HEK293 (cell line): ENCODE data around the gene ALG6.
A peak's percentile ranks its signal among the peaks of the same experiment; 100 is the strongest.

Experiments used
- BCL11A ChIP-seq: fragments of 450-650 bp; formaldehyde crosslinking; IDR thresholded peaks from 2 replicates; pipeline ENCODE4 v1.5.1; 2016; ENCODE audit warnings: low read depth, missing biosample characterization, missing genetic modification characterization
- BCL11B ChIP-seq: fragments of 450-650 bp; formaldehyde crosslinking; IDR thresholded peaks from 2 replicates; pipeline ENCODE4 v1.5.1; 2016; ENCODE audit warnings: low read depth, missing biosample characterization, missing genetic modification characterization
- HOXD13 ChIP-seq: sonication (generic); formaldehyde crosslinking; IDR thresholded peaks from 2 replicates; pipeline ENCODE4 v1.8.0; 2022; ENCODE audit warnings: missing genetic modification reagents, borderline replicate concordance
- KLF16 ChIP-seq: fragments of 450-650 bp; formaldehyde crosslinking; IDR thresholded peaks from 2 replicates; pipeline ENCODE4 v1.5.1; 2017; ENCODE audit warnings: missing biosample characterization, missing genetic modification characterization
- MEIS1 ChIP-seq: sonication (generic); formaldehyde crosslinking; IDR thresholded peaks from 2 replicates; pipeline ENCODE4 v1.8.1; 2022; ENCODE audit warnings: missing genetic modification reagents, mild to moderate bottlenecking, borderline replicate concordance
- OSR2 ChIP-seq: fragments of 450-650 bp; formaldehyde crosslinking; IDR thresholded peaks from 2 replicates; pipeline ENCODE4 v1.5.1; 2016; ENCODE audit warnings: missing biosample characterization, missing genetic modification characterization
- SCRT1 ChIP-seq: fragments of 450-650 bp; formaldehyde crosslinking; IDR thresholded peaks from 2 replicates; pipeline ENCODE4 v1.5.1; 2016; ENCODE audit warnings: missing biosample characterization, missing genetic modification characterization, borderline replicate concordance
- ZBTB21 ChIP-seq: fragments of 450-650 bp; formaldehyde crosslinking; IDR thresholded peaks from 2 replicates; pipeline ENCODE4 v1.5.1; 2017; ENCODE audit warnings: missing biosample characterization, missing genetic modification characterization
- ZFHX2 ChIP-seq: fragments of 450-650 bp; formaldehyde crosslinking; conservative IDR thresholded peaks from 2 replicates; pipeline ENCODE4 v1.5.1; 2016; ENCODE audit warnings: missing biosample characterization, missing genetic modification characterization
- ZNF133 ChIP-seq: fragments of 450-650 bp; formaldehyde crosslinking; IDR thresholded peaks from 2 replicates; pipeline ENCODE4 v1.5.1; 2016; ENCODE audit warnings: missing biosample characterization, missing genetic modification characterization
- ZNF140 ChIP-seq: fragments of 450-650 bp; formaldehyde crosslinking; IDR thresholded peaks from 2 replicates; pipeline ENCODE4 v1.5.1; 2016; ENCODE audit warnings: missing biosample characterization, missing genetic modification characterization
- ZNF202 ChIP-seq: fragments of 450-650 bp; formaldehyde crosslinking; IDR thresholded peaks from 2 replicates; pipeline ENCODE4 v1.5.1; 2016; ENCODE audit warnings: missing biosample characterization, missing genetic modification characterization, borderline replicate concordance
- ZNF221 ChIP-seq: fragments of 450-650 bp; formaldehyde crosslinking; IDR thresholded peaks from 2 replicates; pipeline ENCODE4 v1.5.1; 2017; ENCODE audit warnings: missing biosample characterization, missing genetic modification characterization, borderline replicate concordance
- ZNF23 ChIP-seq: fragments of 450-650 bp; formaldehyde crosslinking; IDR thresholded peaks from 2 replicates; pipeline ENCODE4 v1.5.1; 2016; ENCODE audit warnings: missing biosample characterization, missing genetic modification characterization, borderline replicate concordance
- ZNF239 ChIP-seq: fragments of 450-650 bp; formaldehyde crosslinking; IDR thresholded peaks from 2 replicates; pipeline ENCODE4 v1.5.1; 2016; ENCODE audit warnings: missing biosample characterization, missing genetic modification characterization
- ZNF24 ChIP-seq: fragments of 450-650 bp; formaldehyde crosslinking; IDR thresholded peaks from 2 replicates; pipeline ENCODE4 v1.5.1; 2016; ENCODE audit warnings: missing biosample characterization, missing genetic modification characterization
- ZNF514 ChIP-seq: fragments of 450-650 bp; formaldehyde crosslinking; IDR thresholded peaks from 2 replicates; pipeline ENCODE4 v1.5.1; 2016; ENCODE audit warnings: missing biosample characterization, missing genetic modification characterization
- ZNF549 ChIP-seq: fragments of 450-650 bp; IDR thresholded peaks from 2 replicates; pipeline ENCODE4 v1.5.1; 2018; ENCODE audit warnings: missing biosample characterization, missing genetic modification characterization, mild to moderate bottlenecking, inconsistent platforms, moderate library complexity
- ZNF558 ChIP-seq: fragments of 450-650 bp; formaldehyde crosslinking; IDR thresholded peaks from 2 replicates; pipeline ENCODE4 v1.5.1; 2016; ENCODE audit warnings: missing biosample characterization, missing genetic modification characterization
- ZNF560 ChIP-seq: fragments of 450-650 bp; formaldehyde crosslinking; IDR thresholded peaks from 2 replicates; pipeline ENCODE4 v1.5.1; 2017; ENCODE audit warnings: missing biosample characterization, missing genetic modification characterization, borderline replicate concordance
- ZNF654 ChIP-seq: fragments of 450-650 bp; formaldehyde crosslinking; IDR thresholded peaks from 2 replicates; pipeline ENCODE4 v1.5.1; 2016; ENCODE audit warnings: low read depth, missing biosample characterization, missing genetic modification characterization
- ZNF830 ChIP-seq: fragments of 450-650 bp; IDR thresholded peaks from 2 replicates; pipeline ENCODE4 v1.5.0; 2018; ENCODE audit warnings: missing biosample characterization, missing genetic modification characterization, low read depth, mild to moderate bottlenecking, moderate library complexity
- TF ChIP-seq, protein P1 (sequence below): fragments of 450-650 bp; IDR thresholded peaks from 2 replicates; pipeline ENCODE4 v1.5.1; 2018; ENCODE audit warnings: missing biosample characterization, mild to moderate bottlenecking, missing genetic modification characterization
- TF ChIP-seq, protein P2 (sequence below): fragments of 450-650 bp; IDR thresholded peaks from 2 replicates; pipeline ENCODE4 v1.5.1; 2018; ENCODE audit warnings: missing biosample characterization, missing genetic modification characterization
- TF ChIP-seq, protein P3 (sequence below): fragments of 450-650 bp; formaldehyde crosslinking; IDR thresholded peaks from 2 replicates; pipeline ENCODE4 v1.5.1; 2017; ENCODE audit warnings: missing biosample characterization, missing genetic modification characterization
- TF ChIP-seq, protein P4 (sequence below): fragments of 450-650 bp; formaldehyde crosslinking; IDR thresholded peaks from 2 replicates; pipeline ENCODE4 v1.5.1; 2016; ENCODE audit warnings: missing biosample characterization, missing genetic modification characterization
- TF ChIP-seq, protein P5 (sequence below): fragments of 450-650 bp; formaldehyde crosslinking; IDR thresholded peaks from 2 replicates; pipeline ENCODE4 v1.5.1; 2016; ENCODE audit warnings: missing biosample characterization, missing genetic modification characterization
- TF ChIP-seq, protein P6 (sequence below): fragments of 450-650 bp; formaldehyde crosslinking; IDR thresholded peaks from 2 replicates; pipeline ENCODE4 v1.5.1; 2016; ENCODE audit warnings: missing biosample characterization, missing genetic modification characterization

The ALG6 gene

DNA sequence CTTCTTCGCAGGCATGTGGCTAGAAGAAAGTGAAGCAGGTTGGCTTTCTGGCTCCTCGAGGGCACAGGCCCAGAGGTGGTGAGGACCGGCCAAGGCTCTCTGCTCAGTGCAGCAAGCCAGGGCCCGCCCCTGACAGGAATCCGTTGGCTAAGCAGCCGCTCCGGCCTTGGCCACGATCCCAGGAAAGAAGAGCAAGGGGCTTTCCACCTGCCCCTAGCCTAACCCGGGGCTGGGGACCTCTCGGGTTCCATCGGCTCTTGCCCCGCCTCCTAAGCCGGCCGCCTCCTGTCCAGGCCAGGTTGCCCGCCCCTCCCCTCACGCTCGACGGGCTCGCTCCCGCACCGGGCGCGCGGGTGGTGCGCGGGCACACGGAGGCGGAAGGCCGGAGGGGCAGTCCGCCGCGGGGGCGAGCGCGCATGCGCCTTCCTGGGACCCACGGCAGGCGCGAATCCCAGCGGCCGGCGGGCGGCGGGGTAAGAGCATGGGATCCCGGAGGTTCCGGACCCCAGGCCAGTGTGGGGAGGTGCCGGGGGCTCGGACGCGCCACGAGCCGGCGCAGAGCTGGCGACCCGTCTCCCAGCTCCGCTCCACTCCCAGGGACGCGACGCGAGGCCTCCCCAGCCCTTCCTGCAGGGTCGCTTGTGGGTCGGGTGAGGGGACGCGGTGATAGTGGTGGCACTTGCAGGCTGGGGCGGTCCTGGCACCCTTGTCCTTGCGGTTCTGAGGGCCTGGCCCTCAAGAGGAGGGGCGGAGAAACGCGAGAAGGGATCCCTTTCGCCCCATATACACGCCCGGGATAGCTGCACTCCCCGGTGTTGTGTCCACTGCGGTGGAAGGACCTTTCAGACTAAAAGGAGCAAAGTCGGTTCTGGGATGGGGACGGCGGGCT is at the start of gene ALG6 (continued):
- TF ChIP-seq KLF16 (tag by site-specific recombination) (peak; percentile 49; the same call in 1 of the 2 replicates), ZNF654 (tag by site-specific recombination) (no peak), ZNF239 (tag by site-specific recombination) (no peak), ZNF549 (tag by site-specific recombination) (no peak), ZNF133 (tag by site-specific recombination) (no peak; the same call in 1 of the 2 replicates), ZNF558 (tag by site-specific recombination) (no peak), BCL11A (no peak), OSR2 (tag by site-specific recombination) (no peak), SCRT1 (tag by site-specific recombination) (no peak), MEIS1 (CRISPR knock-in tag) (no peak), ZNF140 (tag by site-specific recombination) (no peak), ZNF202 (tag by site-specific recombination) (no peak), ZNF221 (tag by site-specific recombination) (no peak), ZNF830 (no peak), ZNF23 (tag by site-specific recombination) (no peak), ZNF560 (tag by site-specific recombination) (no peak), ZNF514 (tag by site-specific recombination) (no peak), HOXD13 (CRISPR knock-in tag) (no peak), BCL11B (tag by site-specific recombination) (no peak), ZBTB21 (tag by site-specific recombination) (no peak), ZNF24 (no peak; the same call in 1 of the 2 replicates), ZFHX2 (tag by site-specific recombination) (peak; percentile 5; the same call in 1 of the 2 replicates)
- TF ChIP-seq, protein P1, sequence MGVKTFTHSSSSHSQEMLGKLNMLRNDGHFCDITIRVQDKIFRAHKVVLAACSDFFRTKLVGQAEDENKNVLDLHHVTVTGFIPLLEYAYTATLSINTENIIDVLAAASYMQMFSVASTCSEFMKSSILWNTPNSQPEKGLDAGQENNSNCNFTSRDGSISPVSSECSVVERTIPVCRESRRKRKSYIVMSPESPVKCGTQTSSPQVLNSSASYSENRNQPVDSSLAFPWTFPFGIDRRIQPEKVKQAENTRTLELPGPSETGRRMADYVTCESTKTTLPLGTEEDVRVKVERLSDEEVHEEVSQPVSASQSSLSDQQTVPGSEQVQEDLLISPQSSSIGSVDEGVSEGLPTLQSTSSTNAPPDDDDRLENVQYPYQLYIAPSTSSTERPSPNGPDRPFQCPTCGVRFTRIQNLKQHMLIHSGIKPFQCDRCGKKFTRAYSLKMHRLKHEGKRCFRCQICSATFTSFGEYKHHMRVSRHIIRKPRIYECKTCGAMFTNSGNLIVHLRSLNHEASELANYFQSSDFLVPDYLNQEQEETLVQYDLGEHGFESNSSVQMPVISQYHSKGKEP (tag by site-specific recombination): no peak
- TF ChIP-seq, protein P2, sequence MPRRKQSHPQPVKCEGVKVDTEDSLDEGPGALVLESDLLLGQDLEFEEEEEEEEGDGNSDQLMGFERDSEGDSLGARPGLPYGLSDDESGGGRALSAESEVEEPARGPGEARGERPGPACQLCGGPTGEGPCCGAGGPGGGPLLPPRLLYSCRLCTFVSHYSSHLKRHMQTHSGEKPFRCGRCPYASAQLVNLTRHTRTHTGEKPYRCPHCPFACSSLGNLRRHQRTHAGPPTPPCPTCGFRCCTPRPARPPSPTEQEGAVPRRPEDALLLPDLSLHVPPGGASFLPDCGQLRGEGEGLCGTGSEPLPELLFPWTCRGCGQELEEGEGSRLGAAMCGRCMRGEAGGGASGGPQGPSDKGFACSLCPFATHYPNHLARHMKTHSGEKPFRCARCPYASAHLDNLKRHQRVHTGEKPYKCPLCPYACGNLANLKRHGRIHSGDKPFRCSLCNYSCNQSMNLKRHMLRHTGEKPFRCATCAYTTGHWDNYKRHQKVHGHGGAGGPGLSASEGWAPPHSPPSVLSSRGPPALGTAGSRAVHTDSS (tag by site-specific recombination): no peak
- TF ChIP-seq, protein P3, sequence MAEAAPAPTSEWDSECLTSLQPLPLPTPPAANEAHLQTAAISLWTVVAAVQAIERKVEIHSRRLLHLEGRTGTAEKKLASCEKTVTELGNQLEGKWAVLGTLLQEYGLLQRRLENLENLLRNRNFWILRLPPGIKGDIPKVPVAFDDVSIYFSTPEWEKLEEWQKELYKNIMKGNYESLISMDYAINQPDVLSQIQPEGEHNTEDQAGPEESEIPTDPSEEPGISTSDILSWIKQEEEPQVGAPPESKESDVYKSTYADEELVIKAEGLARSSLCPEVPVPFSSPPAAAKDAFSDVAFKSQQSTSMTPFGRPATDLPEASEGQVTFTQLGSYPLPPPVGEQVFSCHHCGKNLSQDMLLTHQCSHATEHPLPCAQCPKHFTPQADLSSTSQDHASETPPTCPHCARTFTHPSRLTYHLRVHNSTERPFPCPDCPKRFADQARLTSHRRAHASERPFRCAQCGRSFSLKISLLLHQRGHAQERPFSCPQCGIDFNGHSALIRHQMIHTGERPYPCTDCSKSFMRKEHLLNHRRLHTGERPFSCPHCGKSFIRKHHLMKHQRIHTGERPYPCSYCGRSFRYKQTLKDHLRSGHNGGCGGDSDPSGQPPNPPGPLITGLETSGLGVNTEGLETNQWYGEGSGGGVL (tag by site-specific recombination): peak; percentile 26; the same call in 1 of the 2 replicates
- TF ChIP-seq, protein P4, sequence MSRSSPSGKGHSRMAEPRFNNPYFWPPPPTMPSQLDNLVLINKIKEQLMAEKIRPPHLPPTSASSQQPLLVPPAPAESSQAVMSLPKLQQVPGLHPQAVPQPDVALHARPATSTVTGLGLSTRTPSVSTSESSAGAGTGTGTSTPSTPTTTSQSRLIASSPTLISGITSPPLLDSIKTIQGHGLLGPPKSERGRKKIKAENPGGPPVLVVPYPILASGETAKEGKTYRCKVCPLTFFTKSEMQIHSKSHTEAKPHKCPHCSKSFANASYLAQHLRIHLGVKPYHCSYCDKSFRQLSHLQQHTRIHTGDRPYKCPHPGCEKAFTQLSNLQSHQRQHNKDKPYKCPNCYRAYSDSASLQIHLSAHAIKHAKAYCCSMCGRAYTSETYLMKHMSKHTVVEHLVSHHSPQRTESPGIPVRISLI: no peak
- TF ChIP-seq, protein P5, sequence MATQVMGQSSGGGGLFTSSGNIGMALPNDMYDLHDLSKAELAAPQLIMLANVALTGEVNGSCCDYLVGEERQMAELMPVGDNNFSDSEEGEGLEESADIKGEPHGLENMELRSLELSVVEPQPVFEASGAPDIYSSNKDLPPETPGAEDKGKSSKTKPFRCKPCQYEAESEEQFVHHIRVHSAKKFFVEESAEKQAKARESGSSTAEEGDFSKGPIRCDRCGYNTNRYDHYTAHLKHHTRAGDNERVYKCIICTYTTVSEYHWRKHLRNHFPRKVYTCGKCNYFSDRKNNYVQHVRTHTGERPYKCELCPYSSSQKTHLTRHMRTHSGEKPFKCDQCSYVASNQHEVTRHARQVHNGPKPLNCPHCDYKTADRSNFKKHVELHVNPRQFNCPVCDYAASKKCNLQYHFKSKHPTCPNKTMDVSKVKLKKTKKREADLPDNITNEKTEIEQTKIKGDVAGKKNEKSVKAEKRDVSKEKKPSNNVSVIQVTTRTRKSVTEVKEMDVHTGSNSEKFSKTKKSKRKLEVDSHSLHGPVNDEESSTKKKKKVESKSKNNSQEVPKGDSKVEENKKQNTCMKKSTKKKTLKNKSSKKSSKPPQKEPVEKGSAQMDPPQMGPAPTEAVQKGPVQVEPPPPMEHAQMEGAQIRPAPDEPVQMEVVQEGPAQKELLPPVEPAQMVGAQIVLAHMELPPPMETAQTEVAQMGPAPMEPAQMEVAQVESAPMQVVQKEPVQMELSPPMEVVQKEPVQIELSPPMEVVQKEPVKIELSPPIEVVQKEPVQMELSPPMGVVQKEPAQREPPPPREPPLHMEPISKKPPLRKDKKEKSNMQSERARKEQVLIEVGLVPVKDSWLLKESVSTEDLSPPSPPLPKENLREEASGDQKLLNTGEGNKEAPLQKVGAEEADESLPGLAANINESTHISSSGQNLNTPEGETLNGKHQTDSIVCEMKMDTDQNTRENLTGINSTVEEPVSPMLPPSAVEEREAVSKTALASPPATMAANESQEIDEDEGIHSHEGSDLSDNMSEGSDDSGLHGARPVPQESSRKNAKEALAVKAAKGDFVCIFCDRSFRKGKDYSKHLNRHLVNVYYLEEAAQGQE (tag by site-specific recombination): no peak
- TF ChIP-seq, protein P6, sequence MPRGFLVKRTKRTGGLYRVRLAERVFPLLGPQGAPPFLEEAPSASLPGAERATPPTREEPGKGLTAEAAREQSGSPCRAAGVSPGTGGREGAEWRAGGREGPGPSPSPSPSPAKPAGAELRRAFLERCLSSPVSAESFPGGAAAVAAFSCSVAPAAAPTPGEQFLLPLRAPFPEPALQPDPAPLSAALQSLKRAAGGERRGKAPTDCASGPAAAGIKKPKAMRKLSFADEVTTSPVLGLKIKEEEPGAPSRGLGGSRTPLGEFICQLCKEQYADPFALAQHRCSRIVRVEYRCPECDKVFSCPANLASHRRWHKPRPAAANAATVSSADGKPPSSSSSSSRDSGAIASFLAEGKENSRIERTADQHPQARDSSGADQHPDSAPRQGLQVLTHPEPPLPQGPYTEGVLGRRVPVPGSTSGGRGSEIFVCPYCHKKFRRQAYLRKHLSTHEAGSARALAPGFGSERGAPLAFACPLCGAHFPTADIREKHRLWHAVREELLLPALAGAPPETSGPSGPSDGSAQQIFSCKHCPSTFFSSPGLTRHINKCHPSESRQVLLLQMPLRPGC (tag by site-specific recombination): peak; percentile 25; the same call in 1 of the 2 replicates
